HG02970 (cell line): Measurements from ENCODE around the gene MTSS2.

Experiments used
- ATAC-seq: cut with Tn5 transposase; IDR thresholded peaks from one replicate; pipeline ENCODE4 v1.9.1; 2021; ENCODE audit warnings: mild to moderate bottlenecking, moderate library complexity, moderate number of reproducible peaks; ENCODE audit not compliant: unreplicated experiment, low FRiP score

MTSS2 gene

GRCh38 chr16:70685938-70686375 lies at the start of gene MTSS2:
Gene MTSS2, minus strand, starts transcription at chr16:70686053. Its CDS starts 262 bp downstream, at chr16:70685791.
- no peak for ATAC-seq

GRCh38 chr16:70735141-70735979 lies 49.5 kb upstream of the MTSS2 start:
- no peak for ATAC-seq

GRCh38 chr16:70734522-70735095 lies 48.8 kb upstream of the MTSS2 start:
- no peak for ATAC-seq

GRCh38 chr16:70730944-70731343 lies 45.1 kb upstream of the MTSS2 start:
- ATAC-seq: no peak

GRCh38 chr16:70730031-70730430 lies 44.2 kb upstream of the MTSS2 start:
- ATAC-seq: no peak

- ATAC-seq: no peak
These were observed 43.4 kb upstream of the MTSS2 start for GRCh38 chr16:70729292-70729691.

GRCh38 chr16:70728150-70728549 lies 42.3 kb upstream of the MTSS2 start:
- ATAC-seq: no peak

GRCh38 chr16:70726892-70727361 lies 41.1 kb upstream of the MTSS2 start:
- ATAC-seq: no peak

GRCh38 chr16:70725912-70726828 lies 40.3 kb upstream of the MTSS2 start:
- no peak for ATAC-seq

GRCh38 chr16:70725024-70725911 lies 39.4 kb upstream of the MTSS2 start:
- no peak for ATAC-seq

- no peak for ATAC-seq
These were observed 38.5 kb upstream of the MTSS2 start for GRCh38 chr16:70724146-70725023.

- ATAC-seq: no peak
These were observed 37.9 kb upstream of the MTSS2 start for GRCh38 chr16:70723740-70724145.

GRCh38 chr16:70721202-70721963 lies 35.5 kb upstream of the MTSS2 start:
- no peak for ATAC-seq

GRCh38 chr16:70720425-70721201 lies 34.8 kb upstream of the MTSS2 start:
- no peak for ATAC-seq

- no peak for ATAC-seq
These were observed 31.2 kb upstream of the MTSS2 start for GRCh38 chr16:70717065-70717464.

GRCh38 chr16:70715860-70716357 lies 30.1 kb upstream of the MTSS2 start:
- ATAC-seq: no peak
